ENCODE results near the gene NOL7.

NOL7 gene

GRCh38 chr6:13660273-13660672 is 45.1 kb downstream of the NOL7 start:
- H3K4me3 ChIP-seq (ENCODE audit: low read depth, low read length) = no peak overlapping the region
- DNase-seq (ENCODE audit: low read depth) = no peak
- TF ChIP-seq MYC (IDR thresholded peaks at IDR 0.05; ENCODE audit: low read depth, low read length) (no peak), POLR2A (IDR thresholded peaks at IDR 0.05; ENCODE audit: extremely low read depth, insufficient read length) (no peak), CTCF (IDR thresholded peaks at IDR 0.05; ENCODE audit: low read depth, low read length) (no peak), MAX (IDR thresholded peaks at IDR 0.05; ENCODE audit: low read depth, low read length) (no peak)

- DNase-seq (ENCODE audit: low read depth) = no peak
- H3K4me3 ChIP-seq (ENCODE audit: low read depth, low read length) = no peak overlapping the region
- TF ChIP-seq POLR2A (IDR thresholded peaks at IDR 0.05; ENCODE audit: extremely low read depth, insufficient read length) (no peak), MAX (IDR thresholded peaks at IDR 0.05; ENCODE audit: low read depth, low read length) (no peak), CTCF (IDR thresholded peaks at IDR 0.05; ENCODE audit: low read depth, low read length) (no peak), MYC (IDR thresholded peaks at IDR 0.05; ENCODE audit: low read depth, low read length) (no peak)
Measured at GRCh38 chr6:13660893-13661292, 45.8 kb downstream of the NOL7 start.

GRCh38 chr6:13661647-13662046 is 46.5 kb downstream of the NOL7 start:
- DNase-seq (ENCODE audit: low read depth) = no peak
- TF ChIP-seq CTCF (IDR thresholded peaks at IDR 0.05; ENCODE audit: low read depth, low read length) (no peak), MYC (IDR thresholded peaks at IDR 0.05; ENCODE audit: low read depth, low read length) (no peak), MAX (IDR thresholded peaks at IDR 0.05; ENCODE audit: low read depth, low read length) (no peak), POLR2A (IDR thresholded peaks at IDR 0.05; ENCODE audit: extremely low read depth, insufficient read length) (no peak)
- no peak overlapping the region for H3K4me3 ChIP-seq (ENCODE audit: low read depth, low read length)

- H3K4me3 ChIP-seq (ENCODE audit: low read depth, low read length) = no peak overlapping the region
- no peak for TF ChIP-seq CTCF (IDR thresholded peaks at IDR 0.05; ENCODE audit: low read depth, low read length)
- no peak for TF ChIP-seq POLR2A (IDR thresholded peaks at IDR 0.05; ENCODE audit: extremely low read depth, insufficient read length)
- no peak for TF ChIP-seq MAX (IDR thresholded peaks at IDR 0.05; ENCODE audit: low read depth, low read length)
- TF ChIP-seq MYC (IDR thresholded peaks at IDR 0.05; ENCODE audit: low read depth, low read length) = no peak
- no peak for DNase-seq (ENCODE audit: low read depth)
Measured at GRCh38 chr6:13662651-13663334, 47.7 kb downstream of the NOL7 start.

- H3K4me3 ChIP-seq (ENCODE audit: low read depth, low read length) = no peak overlapping the region
- TF ChIP-seq CTCF (IDR thresholded peaks at IDR 0.05; ENCODE audit: low read depth, low read length) = no peak
- no peak for TF ChIP-seq MYC (IDR thresholded peaks at IDR 0.05; ENCODE audit: low read depth, low read length)
- no peak for TF ChIP-seq MAX (IDR thresholded peaks at IDR 0.05; ENCODE audit: low read depth, low read length)
- no peak for TF ChIP-seq POLR2A (IDR thresholded peaks at IDR 0.05; ENCODE audit: extremely low read depth, insufficient read length)
- no peak for DNase-seq (ENCODE audit: low read depth)
Measured at GRCh38 chr6:13663986-13664385, 48.9 kb downstream of the NOL7 start.
